HAP-1 (cell line): ENCODE data around the gene ATP8A2.
"Not testable (repeated sequence)": the region's sequence is repeated elsewhere in the genome, so short reads cannot be mapped to it uniquely, and the experiment has no call there.

Source experiments
- DNase-seq, 2 experiments: peaks; one replicate each; pipeline ENCODE4 v3.0.0-alpha.2; 2016 to 2020; ENCODE audit warnings: low spot score in 2 of 2
- H3K27me3 ChIP-seq: fragments of 250-450 bp; sonication (Bioruptor Pico); 2 replicates; pipeline ENCODE4 v1.5.1; 2020; ENCODE audit warnings: low read depth, mild to moderate bottlenecking, moderate library complexity
- H3K36me3 ChIP-seq: fragments of 250-450 bp; sonication (Bioruptor Pico); replicated peaks from 2 replicates; pipeline ENCODE4 v1.5.1; 2020; ENCODE audit warnings: mild to moderate bottlenecking
- H3K4me1 ChIP-seq: fragments of 250-450 bp; sonication (Bioruptor Pico); 2 replicates; pipeline ENCODE4 v1.5.1; 2020; ENCODE audit warnings: mild to moderate bottlenecking
- H3K4me3 ChIP-seq: fragments of 250-450 bp; sonication (Bioruptor Pico); 2 replicates; pipeline ENCODE4 v1.5.1; 2020; ENCODE audit warnings: mild to moderate bottlenecking, moderate library complexity
- H3K9me3 ChIP-seq: fragments of 250-450 bp; sonication (Bioruptor Pico); 2 replicates; pipeline ENCODE4 v1.5.1; 2020; ENCODE audit warnings: mild to moderate bottlenecking, moderate library complexity
- in situ Hi-C: fragments of 300-500 bp; cut with MboI; formaldehyde crosslinking; loops from 3 replicates; pipeline ENCODE4 v1.14.3; 2020; ENCODE audit warnings: low sequenced_read_pairs, inconsistent platforms, mixed read lengths

The ATP8A2 gene

GRCh38 chr13:25807562-25807961 is 435.8 kb downstream of the ATP8A2 start:
- H3K9me3 ChIP-seq: no peaks in the 10 kb centered on the region; the same call in 1 of the 2 replicates
- in situ Hi-C loops: no loop called here
- DNase-seq: no peak
- H3K36me3 ChIP-seq: no peaks in the 10 kb centered on the region
- H3K4me3 ChIP-seq: no peak overlapping the region
- H3K4me1 ChIP-seq: no peaks in the 10 kb centered on the region
- H3K27me3 ChIP-seq: no peaks in the 10 kb centered on the region

GRCh38 chr13:25811506-25811905 is 439.7 kb downstream of the ATP8A2 start:
- Histone ChIP-seq H3K9me3 (no peaks in the 10 kb centered on the region; the same call in 1 of the 2 replicates), H3K4me1 (no peaks in the 10 kb centered on the region), H3K4me3 (no peak overlapping the region), H3K36me3 (no peaks in the 10 kb centered on the region), H3K27me3 (no peaks in the 10 kb centered on the region)
- in situ Hi-C loops: no loop called here
- no peak for DNase-seq

- no peaks in the 10 kb centered on the region for H3K36me3 ChIP-seq
- no peak overlapping the region for H3K4me3 ChIP-seq
- in situ Hi-C loops: no loop called here
- no peak for DNase-seq
- H3K9me3 ChIP-seq: no peaks in the 10 kb centered on the region; the same call in 1 of the 2 replicates
- no peaks in the 10 kb centered on the region for H3K4me1 ChIP-seq
- no peaks in the 10 kb centered on the region for H3K27me3 ChIP-seq
These were observed 444.5 kb downstream of the ATP8A2 start for GRCh38 chr13:25816239-25816638.

GRCh38 chr13:25819856-25820530 is 448.2 kb downstream of the ATP8A2 start:
- in situ Hi-C loops: no loop called here
- DNase-seq: no peak
- no peaks in the 10 kb centered on the region for H3K4me1 ChIP-seq
- no peaks in the 10 kb centered on the region for H3K36me3 ChIP-seq
- no peak overlapping the region for H3K4me3 ChIP-seq
- H3K9me3 ChIP-seq: no peaks in the 10 kb centered on the region
- H3K27me3 ChIP-seq: no peaks in the 10 kb centered on the region

- Histone ChIP-seq H3K4me3 (no peak overlapping the region), H3K4me1 (no peaks in the 10 kb centered on the region), H3K9me3 (no peaks in the 10 kb centered on the region), H3K27me3 (no peaks in the 10 kb centered on the region), H3K36me3 (no peaks in the 10 kb centered on the region)
- in situ Hi-C loops: no loop called here
- no peak for DNase-seq
These were observed 450.0 kb downstream of the ATP8A2 start for GRCh38 chr13:25821776-25822175.

- H3K4me3 ChIP-seq, H3K36me3 ChIP-seq, H3K4me1 ChIP-seq, H3K9me3 ChIP-seq, DNase-seq, in situ Hi-C loops, H3K27me3 ChIP-seq: not testable (repeated sequence)
These were observed 455.4 kb downstream of the ATP8A2 start for GRCh38 chr13:25827221-25827620.

GRCh38 chr13:25827831-25828465 is 456.2 kb downstream of the ATP8A2 start:
- H3K36me3 ChIP-seq: no peaks in the 10 kb centered on the region
- H3K9me3 ChIP-seq: no peaks in the 10 kb centered on the region
- H3K4me3 ChIP-seq: no peak overlapping the region
- no peak for DNase-seq
- H3K27me3 ChIP-seq: no peaks in the 10 kb centered on the region
- H3K4me1 ChIP-seq: peaks cover 5% of the 10 kb centered on the region
- in situ Hi-C loops: no loop called here

- peak; percentile 38 to 98 for DNase-seq
- in situ Hi-C loops: loop anchor here (10.0 kb wide), 1 partner anchor 221 kb away; the partner anchor contains the start of gene SHISA2
- Histone ChIP-seq H3K9me3 (no peaks in the 10 kb centered on the region), H3K27me3 (no peaks in the 10 kb centered on the region), H3K36me3 (no peaks in the 10 kb centered on the region), H3K4me3 (no peak overlapping the region), H3K4me1 (peaks cover 53% of the 10 kb centered on the region)
These were observed 462.0 kb downstream of the ATP8A2 start for GRCh38 chr13:25833761-25834160.

- peak; percentile 52 to 55 for DNase-seq
- Histone ChIP-seq H3K4me3 (no peak overlapping the region), H3K4me1 (peaks cover 75% of the 10 kb centered on the region), H3K9me3 (no peaks in the 10 kb centered on the region), H3K36me3 (no peaks in the 10 kb centered on the region), H3K27me3 (no peaks in the 10 kb centered on the region)
- in situ Hi-C loops: loop anchor here (10.0 kb wide), 1 partner anchor 218 kb away; the partner anchor contains the start of gene SHISA2
These were observed 465.0 kb downstream of the ATP8A2 start for GRCh38 chr13:25836574-25837336.

GRCh38 chr13:25839371-25839770 is 467.6 kb downstream of the ATP8A2 start:
- peaks cover 58% of the 10 kb centered on the region for H3K4me1 ChIP-seq
- in situ Hi-C loops: loop anchor here (10.0 kb wide), 1 partner anchor 215 kb away; the partner anchor contains the start of gene SHISA2
- no peaks in the 10 kb centered on the region for H3K9me3 ChIP-seq
- DNase-seq: peak in 1 of 2 experiments; percentile 26
- H3K4me3 ChIP-seq: no peak overlapping the region
- H3K36me3 ChIP-seq: no peaks in the 10 kb centered on the region
- no peaks in the 10 kb centered on the region for H3K27me3 ChIP-seq

- in situ Hi-C loops: no loop called here
- peak in 1 of 2 experiments; percentile 52 for DNase-seq
- Histone ChIP-seq H3K4me1 (peaks cover 49% of the 10 kb centered on the region), H3K9me3 (no peaks in the 10 kb centered on the region), H3K27me3 (no peaks in the 10 kb centered on the region), H3K4me3 (no peak overlapping the region), H3K36me3 (no peaks in the 10 kb centered on the region)
These were observed 468.5 kb downstream of the ATP8A2 start for GRCh38 chr13:25840261-25840660.

- in situ Hi-C loops: no loop called here
- H3K4me3 ChIP-seq: no peak overlapping the region
- DNase-seq: no peak
- H3K4me1 ChIP-seq: peaks cover 43% of the 10 kb centered on the region
- H3K36me3 ChIP-seq: no peaks in the 10 kb centered on the region
- H3K27me3 ChIP-seq: no peaks in the 10 kb centered on the region
- no peaks in the 10 kb centered on the region for H3K9me3 ChIP-seq
These were observed 469.2 kb downstream of the ATP8A2 start for GRCh38 chr13:25840931-25841330.

GRCh38 chr13:25843692-25844091 is 471.9 kb downstream of the ATP8A2 start:
- in situ Hi-C loops: no loop called here
- H3K4me1 ChIP-seq: peaks cover 26% of the 10 kb centered on the region
- H3K9me3 ChIP-seq: no peaks in the 10 kb centered on the region
- no peaks in the 10 kb centered on the region for H3K27me3 ChIP-seq
- H3K36me3 ChIP-seq: no peaks in the 10 kb centered on the region
- no peak overlapping the region for H3K4me3 ChIP-seq
- no peak for DNase-seq
